PFSK-1 (cell line): ENCODE data around the gene FAM170B.

Experiments
- FOXP2 ChIP-seq: optimal IDR thresholded peaks from 2 replicates; pipeline ENCODE3; 2011; ENCODE audit warnings: borderline replicate concordance, control low read depth, inconsistent platforms; ENCODE audit not compliant: insufficient read depth; ENCODE audit errors: extremely low read length, extremely low read depth
- POLR2AphosphoS5 ChIP-seq: IDR thresholded peaks from 2 replicates; pipeline ENCODE4 v1.6.1; 2012; ENCODE audit warnings: low read depth, mild to moderate bottlenecking, control low read depth, low read length, moderate library complexity
- SIN3A ChIP-seq: IDR thresholded peaks from 2 replicates; pipeline ENCODE4 v1.6.1; 2012; ENCODE audit warnings: mild to moderate bottlenecking, low read length, moderate library complexity, borderline replicate concordance; ENCODE audit not compliant: insufficient read depth
- TF ChIP-seq, protein P1 (sequence below), 2 experiments: IDR thresholded peaks; 2 replicates each; pipeline versions ENCODE4 v1.6.1 to v1.8.0; 2011 to 2012; ENCODE audit warnings: low read depth in 2 of 2, low read length in 2 of 2, control low read depth in 1 of 2, inconsistent platforms in 1 of 2, mild to moderate bottlenecking in 1 of 2, moderate library complexity in 1 of 2; ENCODE audit not compliant: insufficient read depth in 1 of 2

DNA sequence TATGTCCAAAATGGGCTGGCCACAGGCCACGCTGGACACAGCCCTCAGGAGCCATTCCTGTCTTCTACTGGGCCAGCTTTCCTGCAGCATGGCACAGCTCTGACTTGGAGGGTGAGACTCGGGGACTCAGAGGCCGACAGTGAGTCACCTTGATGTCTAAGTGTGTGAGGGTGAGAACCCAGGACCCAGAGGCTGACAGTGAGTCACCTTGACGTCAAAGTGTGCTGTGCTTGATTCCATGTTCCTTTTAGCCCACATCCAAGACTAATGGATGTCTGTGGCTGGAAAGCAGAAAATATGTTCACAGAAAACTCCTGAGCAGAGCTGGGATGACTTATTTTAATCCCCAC is 6.0 kb upstream of the FAM170B start:
- TF ChIP-seq SIN3A, result no peak
- no peak for TF ChIP-seq POLR2AphosphoS5
- TF ChIP-seq, protein P1, sequence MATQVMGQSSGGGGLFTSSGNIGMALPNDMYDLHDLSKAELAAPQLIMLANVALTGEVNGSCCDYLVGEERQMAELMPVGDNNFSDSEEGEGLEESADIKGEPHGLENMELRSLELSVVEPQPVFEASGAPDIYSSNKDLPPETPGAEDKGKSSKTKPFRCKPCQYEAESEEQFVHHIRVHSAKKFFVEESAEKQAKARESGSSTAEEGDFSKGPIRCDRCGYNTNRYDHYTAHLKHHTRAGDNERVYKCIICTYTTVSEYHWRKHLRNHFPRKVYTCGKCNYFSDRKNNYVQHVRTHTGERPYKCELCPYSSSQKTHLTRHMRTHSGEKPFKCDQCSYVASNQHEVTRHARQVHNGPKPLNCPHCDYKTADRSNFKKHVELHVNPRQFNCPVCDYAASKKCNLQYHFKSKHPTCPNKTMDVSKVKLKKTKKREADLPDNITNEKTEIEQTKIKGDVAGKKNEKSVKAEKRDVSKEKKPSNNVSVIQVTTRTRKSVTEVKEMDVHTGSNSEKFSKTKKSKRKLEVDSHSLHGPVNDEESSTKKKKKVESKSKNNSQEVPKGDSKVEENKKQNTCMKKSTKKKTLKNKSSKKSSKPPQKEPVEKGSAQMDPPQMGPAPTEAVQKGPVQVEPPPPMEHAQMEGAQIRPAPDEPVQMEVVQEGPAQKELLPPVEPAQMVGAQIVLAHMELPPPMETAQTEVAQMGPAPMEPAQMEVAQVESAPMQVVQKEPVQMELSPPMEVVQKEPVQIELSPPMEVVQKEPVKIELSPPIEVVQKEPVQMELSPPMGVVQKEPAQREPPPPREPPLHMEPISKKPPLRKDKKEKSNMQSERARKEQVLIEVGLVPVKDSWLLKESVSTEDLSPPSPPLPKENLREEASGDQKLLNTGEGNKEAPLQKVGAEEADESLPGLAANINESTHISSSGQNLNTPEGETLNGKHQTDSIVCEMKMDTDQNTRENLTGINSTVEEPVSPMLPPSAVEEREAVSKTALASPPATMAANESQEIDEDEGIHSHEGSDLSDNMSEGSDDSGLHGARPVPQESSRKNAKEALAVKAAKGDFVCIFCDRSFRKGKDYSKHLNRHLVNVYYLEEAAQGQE (IDR thresholded peaks at IDR 0.05; ENCODE audit: insufficient read depth in 1 of 2, low read depth in 2 of 2, low read length in 2 of 2), result no peak
- no peak for TF ChIP-seq FOXP2
